Loucy (cell line): ENCODE measurements around the gene ATP10B.

Experiments
- EZH2phosphoT487 ChIP-seq: fragments of 200-600 bp; IDR thresholded peaks from 2 replicates; pipeline ENCODE4 v1.6.1; 2018; ENCODE audit warnings: antibody characterized with exemption, mild to moderate bottlenecking, moderate library complexity, borderline replicate concordance
- TF ChIP-seq, protein P1 (sequence below): fragments of 200-600 bp; sonication (generic); conservative IDR thresholded peaks from 2 replicates; pipeline ENCODE4 v1.5.1; 2014; ENCODE audit warnings: mild to moderate bottlenecking, antibody characterized with exemption, low read length

DNA sequence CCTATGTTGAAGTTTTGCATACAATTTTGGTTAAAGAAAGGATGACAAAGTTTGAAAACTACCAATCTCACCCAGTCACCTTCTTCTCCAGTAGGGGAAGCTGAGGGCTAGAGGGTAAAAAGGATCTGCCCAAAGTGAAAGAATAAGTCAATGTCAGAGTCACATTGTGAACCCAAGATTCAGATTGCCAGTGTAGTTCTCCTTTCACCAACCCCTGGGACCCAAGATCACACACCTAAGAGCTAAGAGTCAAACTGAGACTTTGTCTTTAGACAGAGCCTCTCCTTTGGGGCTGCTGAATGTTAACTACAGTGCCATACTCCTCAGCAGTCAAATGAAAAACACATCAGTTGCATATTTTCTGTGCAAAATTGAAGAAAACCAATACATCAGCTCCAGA lies 210.6 kb downstream of the ATP10B start:
- TF ChIP-seq, protein P1, sequence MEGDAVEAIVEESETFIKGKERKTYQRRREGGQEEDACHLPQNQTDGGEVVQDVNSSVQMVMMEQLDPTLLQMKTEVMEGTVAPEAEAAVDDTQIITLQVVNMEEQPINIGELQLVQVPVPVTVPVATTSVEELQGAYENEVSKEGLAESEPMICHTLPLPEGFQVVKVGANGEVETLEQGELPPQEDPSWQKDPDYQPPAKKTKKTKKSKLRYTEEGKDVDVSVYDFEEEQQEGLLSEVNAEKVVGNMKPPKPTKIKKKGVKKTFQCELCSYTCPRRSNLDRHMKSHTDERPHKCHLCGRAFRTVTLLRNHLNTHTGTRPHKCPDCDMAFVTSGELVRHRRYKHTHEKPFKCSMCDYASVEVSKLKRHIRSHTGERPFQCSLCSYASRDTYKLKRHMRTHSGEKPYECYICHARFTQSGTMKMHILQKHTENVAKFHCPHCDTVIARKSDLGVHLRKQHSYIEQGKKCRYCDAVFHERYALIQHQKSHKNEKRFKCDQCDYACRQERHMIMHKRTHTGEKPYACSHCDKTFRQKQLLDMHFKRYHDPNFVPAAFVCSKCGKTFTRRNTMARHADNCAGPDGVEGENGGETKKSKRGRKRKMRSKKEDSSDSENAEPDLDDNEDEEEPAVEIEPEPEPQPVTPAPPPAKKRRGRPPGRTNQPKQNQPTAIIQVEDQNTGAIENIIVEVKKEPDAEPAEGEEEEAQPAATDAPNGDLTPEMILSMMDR: no peak
- TF ChIP-seq EZH2phosphoT487: no peak
